DND-41 (cell line): ENCODE data around the gene GPR137.

Source experiments
- ATAC-seq: fragments of 200-7000 bp; cut with Tn5 transposase; 3 replicates; pipeline ENCODE4 v1.9.1; 2021; ENCODE audit warnings: low read depth; ENCODE audit not compliant: insufficient read depth
- DNase-seq: peaks from one replicate; pipeline ENCODE4 v3.0.0-alpha.2; 2020
- H2AFZ ChIP-seq: 2 replicates; pipeline ENCODE4 v1.6.0; 2012; ENCODE audit warnings: low read depth, low read length
- H3K27ac ChIP-seq: 2 replicates; pipeline ENCODE4 v1.5.1; 2012; ENCODE audit warnings: low read length, inconsistent platforms
- H3K27me3 ChIP-seq: fragments of 200-600 bp; sonication (generic); 2 replicates; pipeline ENCODE4 v1.6.0; 2012; ENCODE audit warnings: low read length, mild to moderate bottlenecking, inconsistent platforms; ENCODE audit not compliant: insufficient read depth, poor library complexity
- H3K36me3 ChIP-seq: 2 replicates; pipeline ENCODE4 v1.5.1; 2012; ENCODE audit warnings: low read length, inconsistent platforms; ENCODE audit not compliant: insufficient read depth
- H3K4me1 ChIP-seq: 2 replicates; pipeline ENCODE4 v1.5.1; 2012; ENCODE audit warnings: mild to moderate bottlenecking, low read length; ENCODE audit not compliant: insufficient read depth
- H3K4me2 ChIP-seq: 2 replicates; pipeline ENCODE4 v1.6.0; 2012; ENCODE audit warnings: mild to moderate bottlenecking, moderate library complexity, low read length, inconsistent platforms; ENCODE audit not compliant: insufficient read depth
- H3K4me3 ChIP-seq, 2 experiments: fragments of 200-600 bp in 1 of 2; shearing (Covaris generic) in 1 of 2; 2 replicates each; pipeline ENCODE4 v1.5.1; 2012 to 2016; ENCODE audit warnings: inconsistent platforms in 2 of 2, low read length in 2 of 2, mild to moderate bottlenecking in 2 of 2, low read depth in 1 of 2, moderate library complexity in 1 of 2
- H3K79me2 ChIP-seq: 2 replicates; pipeline ENCODE4 v1.6.0; 2012; ENCODE audit warnings: low read length, inconsistent platforms; ENCODE audit not compliant: insufficient read depth
- H3K9ac ChIP-seq: 2 replicates; pipeline ENCODE4 v1.6.0; 2012; ENCODE audit warnings: low read depth, mild to moderate bottlenecking, inconsistent platforms, low read length, moderate library complexity
- H3K9me3 ChIP-seq: 2 replicates; pipeline ENCODE4 v1.5.1; 2012; ENCODE audit warnings: low read length, moderate library complexity, mild to moderate bottlenecking, inconsistent platforms; ENCODE audit not compliant: insufficient read depth, severe bottlenecking
- H4K20me1 ChIP-seq: 2 replicates; pipeline ENCODE4 v1.6.0; 2012; ENCODE audit warnings: low read length; ENCODE audit not compliant: insufficient read depth
- CTCF ChIP-seq: IDR thresholded peaks from 2 replicates; pipeline ENCODE4 v1.5.1; 2012; ENCODE audit warnings: borderline replicate concordance, low read length, moderate library complexity, mild to moderate bottlenecking; ENCODE audit not compliant: poor library complexity, severe bottlenecking; ENCODE audit errors: extremely low read depth
- EZH2 ChIP-seq: IDR thresholded peaks from 3 replicates; pipeline ENCODE4 v1.6.1; 2012; ENCODE audit warnings: borderline replicate concordance, low read depth, mild to moderate bottlenecking, moderate library complexity, low read length, inconsistent platforms; ENCODE audit not compliant: severe bottlenecking

The GPR137 gene

GRCh38 chr11:64305075-64305690 is 19.5 kb downstream of the GPR137 start, which contains the start of gene ESRRA:
TSS of gene ESRRA (plus strand) at chr11:64305524. CDS start at chr11:64307180, 1,656 bp downstream.
- Histone ChIP-seq H3K4me1 (peaks cover 43% of the 10 kb centered on the region), H3K9me3 (no peaks in the 10 kb centered on the region), H3K36me3 (peaks cover 14% of the 10 kb centered on the region), H3K4me2 (peak within 1 kb of the TSS; percentile 93), H2AFZ (peak within 1 kb of the TSS; percentile 89), H3K27me3 (no peaks in the 10 kb centered on the region), H4K20me1 (peaks cover 23% of the 10 kb centered on the region), H3K79me2 (peaks cover 34% of the 10 kb centered on the region), H3K9ac (peak within 1 kb of the TSS; percentile 84), H3K4me3 (peak within 1 kb of the TSS; percentile 76 to 78), H3K27ac (peak within 1 kb of the TSS; percentile 95)
- DNase-seq, result peak; percentile 99
- TF ChIP-seq EZH2 (no peak), CTCF (no peak)
- peak; percentile 81 for ATAC-seq

- H3K4me2 ChIP-seq, result peak overlapping the region; percentile 91
- peaks cover 17% of the 10 kb centered on the region for H3K36me3 ChIP-seq
- peak overlapping the region; percentile 75 to 76 for H3K4me3 ChIP-seq
- H2AFZ ChIP-seq, result peak overlapping the region; percentile 70
- H3K9ac ChIP-seq, result peak overlapping the region; percentile 64
- no peaks in the 10 kb centered on the region for H3K27me3 ChIP-seq
- H3K9me3 ChIP-seq, result no peaks in the 10 kb centered on the region
- H3K4me1 ChIP-seq, result peaks cover 38% of the 10 kb centered on the region
- H3K27ac ChIP-seq, result peak overlapping the region; percentile 66
- peaks cover 22% of the 10 kb centered on the region for H4K20me1 ChIP-seq
- DNase-seq (peak; percentile 85), ATAC-seq (peak; percentile 41)
- TF ChIP-seq CTCF (peak; percentile 66), EZH2 (no peak)
- peaks cover 37% of the 10 kb centered on the region for H3K79me2 ChIP-seq
Observed at GRCh38 chr11:64305691-64306562, 20.3 kb downstream of the GPR137 start.

- H2AFZ ChIP-seq, result peak overlapping the region; percentile 70
- H3K27ac ChIP-seq, result peak overlapping the region; percentile 66
- H3K4me3 ChIP-seq, result peak overlapping the region; percentile 75 to 76
- DNase-seq (no peak), ATAC-seq (no peak)
- TF ChIP-seq CTCF (no peak), EZH2 (no peak)
- peaks cover 24% of the 10 kb centered on the region for H4K20me1 ChIP-seq
- H3K27me3 ChIP-seq, result no peaks in the 10 kb centered on the region
- H3K36me3 ChIP-seq, result peaks cover 19% of the 10 kb centered on the region
- peak overlapping the region; percentile 91 for H3K4me2 ChIP-seq
- H3K9ac ChIP-seq, result peak overlapping the region; percentile 64
- peaks cover 41% of the 10 kb centered on the region for H3K79me2 ChIP-seq
- H3K4me1 ChIP-seq, result peaks cover 34% of the 10 kb centered on the region
- H3K9me3 ChIP-seq, result no peaks in the 10 kb centered on the region
Observed at GRCh38 chr11:64306563-64306875, 20.9 kb downstream of the GPR137 start.
